Measurements from ENCODE around the gene APOL3.
"Not testable (repeated sequence)": the region's sequence is repeated elsewhere in the genome, so short reads cannot be mapped to it uniquely, and the experiment has no call there.

The APOL3 gene

GRCh38 chr22:36135306-36135980 lies 25.1 kb downstream of the APOL3 start:
- no peak for DNase-seq (ENCODE audit: low read depth, low spot score)

GRCh38 chr22:36134182-36134581 lies 26.4 kb downstream of the APOL3 start:
- DNase-seq (ENCODE audit: low read depth, low spot score): no peak

- DNase-seq (ENCODE audit: low read depth, low spot score): no peak
Observed at GRCh38 chr22:36131907-36132306, 28.6 kb downstream of the APOL3 start.

GRCh38 chr22:36129486-36130388 lies 30.8 kb downstream of the APOL3 start:
- no peak for DNase-seq (ENCODE audit: low read depth, low spot score)

- no peak for DNase-seq (ENCODE audit: low read depth, low spot score)
Observed at GRCh38 chr22:36129071-36129470, 31.5 kb downstream of the APOL3 start.

- no peak for DNase-seq (ENCODE audit: low read depth, low spot score)
Observed at GRCh38 chr22:36125994-36126531, 34.5 kb downstream of the APOL3 start.

GRCh38 chr22:36125434-36125833 lies 35.1 kb downstream of the APOL3 start:
- DNase-seq (ENCODE audit: low read depth, low spot score): no peak

- no peak for DNase-seq (ENCODE audit: low read depth, low spot score)
Observed at GRCh38 chr22:36124666-36125065, 35.9 kb downstream of the APOL3 start.

- peak; percentile 74 for DNase-seq (ENCODE audit: low read depth, low spot score)
Observed at GRCh38 chr22:36123673-36124630, 36.6 kb downstream of the APOL3 start.

- not testable (repeated sequence) for DNase-seq (ENCODE audit: low read depth, low spot score)
Observed at GRCh38 chr22:36120621-36121351, 39.8 kb downstream of the APOL3 start.

- DNase-seq (ENCODE audit: low read depth, low spot score): no peak
Observed at GRCh38 chr22:36117053-36117554, 43.5 kb downstream of the APOL3 start.

GRCh38 chr22:36116127-36116526 lies 44.4 kb downstream of the APOL3 start:
- DNase-seq (ENCODE audit: low read depth, low spot score): no peak

GRCh38 chr22:36113121-36113520 lies 47.4 kb downstream of the APOL3 start:
- DNase-seq (ENCODE audit: low read depth, low spot score): no peak

- DNase-seq (ENCODE audit: low read depth, low spot score): no peak
Observed at GRCh38 chr22:36111316-36111715, 49.2 kb downstream of the APOL3 start.

- no peak for DNase-seq (ENCODE audit: low read depth, low spot score)
Observed at GRCh38 chr22:36110306-36110881, 50.2 kb downstream of the APOL3 start.

- no peak for DNase-seq (ENCODE audit: low read depth, low spot score)
Observed at GRCh38 chr22:36107436-36107835, 53.1 kb downstream of the APOL3 start.

GRCh38 chr22:36106910-36107309 lies 53.6 kb downstream of the APOL3 start:
- DNase-seq (ENCODE audit: low read depth, low spot score): no peak

GRCh38 chr22:36104988-36105387 lies 55.6 kb downstream of the APOL3 start:
- DNase-seq (ENCODE audit: low read depth, low spot score): no peak

GRCh38 chr22:36104435-36104834 lies 56.1 kb downstream of the APOL3 start:
- no peak for DNase-seq (ENCODE audit: low read depth, low spot score)

GRCh38 chr22:36103891-36104290 lies 56.7 kb downstream of the APOL3 start:
- DNase-seq (ENCODE audit: low read depth, low spot score): no peak

Measured in iPS DF 19.7 (cell line).